ENCODE results near the gene GOLGA6L7.
"Not testable (repeated sequence)": the region's sequence is repeated elsewhere in the genome, so short reads cannot be mapped to it uniquely, and the experiment has no call there.

Gene GOLGA6L7

GRCh38 chr15:28853654-28854053 is 5.2 kb upstream of the GOLGA6L7 start:
- intact Hi-C loops (cut with DNase I); DNase-seq: not testable (repeated sequence)

- intact Hi-C loops (cut with DNase I); DNase-seq: not testable (repeated sequence)
Observed at GRCh38 chr15:28849766-28850165, 1.3 kb upstream of the GOLGA6L7 start.

- intact Hi-C loops (cut with DNase I); DNase-seq: not testable (repeated sequence)
Observed at GRCh38 chr15:28849271-28849670, 827 bp upstream of the GOLGA6L7 start.

- intact Hi-C loops (cut with DNase I); DNase-seq: not testable (repeated sequence)
Observed at GRCh38 chr15:28847959-28848358, 485 bp downstream of the GOLGA6L7 start.

GRCh38 chr15:28847247-28847646 is 1.2 kb downstream of the GOLGA6L7 start:
- intact Hi-C loops (cut with DNase I); DNase-seq: not testable (repeated sequence)

- DNase-seq; intact Hi-C loops (cut with DNase I): not testable (repeated sequence)
Observed at GRCh38 chr15:28844147-28844546, 4.3 kb downstream of the GOLGA6L7 start.

- intact Hi-C loops (cut with DNase I): not testable (repeated sequence)
Observed at GRCh38 chr15:28843520-28843919, 4.9 kb downstream of the GOLGA6L7 start.

GRCh38 chr15:28842210-28842609 is 6.2 kb downstream of the GOLGA6L7 start:
- intact Hi-C loops (cut with DNase I): not testable (repeated sequence)

More at GRCh38 chr15:28843520-28843919, 4.9 kb downstream of the GOLGA6L7 start:
- not testable (repeated sequence) for DNase-seq

GRCh38 chr15:28840285-28840684 is 8.2 kb downstream of the GOLGA6L7 start:
- DNase-seq; intact Hi-C loops (cut with DNase I): not testable (repeated sequence)

More at GRCh38 chr15:28842210-28842609, 6.2 kb downstream of the GOLGA6L7 start:
- DNase-seq: not testable (repeated sequence)

GRCh38 chr15:28834957-28835585 is 13.4 kb downstream of the GOLGA6L7 start:
- intact Hi-C loops (cut with DNase I); DNase-seq: not testable (repeated sequence)

GRCh38 chr15:28831897-28832587 is 16.4 kb downstream of the GOLGA6L7 start:
- peak; percentile 77 to 96 (median 90) for DNase-seq
- intact Hi-C loops (cut with DNase I): not testable (repeated sequence)

- intact Hi-C loops (cut with DNase I); DNase-seq: not testable (repeated sequence)
Observed at GRCh38 chr15:28821420-28821819, 27.0 kb downstream of the GOLGA6L7 start.

- intact Hi-C loops (cut with DNase I): not testable (repeated sequence)
Observed at GRCh38 chr15:28819930-28820295, 28.5 kb downstream of the GOLGA6L7 start.

GRCh38 chr15:28819019-28819929 is 29.2 kb downstream of the GOLGA6L7 start:
- intact Hi-C loops (cut with DNase I); DNase-seq: not testable (repeated sequence)

More at GRCh38 chr15:28819930-28820295, 28.5 kb downstream of the GOLGA6L7 start:
- not testable (repeated sequence) for DNase-seq

GRCh38 chr15:28818168-28818567 is 30.3 kb downstream of the GOLGA6L7 start:
- intact Hi-C loops (cut with DNase I): not testable (repeated sequence)

GRCh38 chr15:28814059-28814458 is 34.4 kb downstream of the GOLGA6L7 start:
- intact Hi-C loops (cut with DNase I); DNase-seq: not testable (repeated sequence)

More at GRCh38 chr15:28818168-28818567, 30.3 kb downstream of the GOLGA6L7 start:
- DNase-seq: not testable (repeated sequence)

GRCh38 chr15:28813392-28813791 is 35.1 kb downstream of the GOLGA6L7 start:
- DNase-seq; intact Hi-C loops (cut with DNase I): not testable (repeated sequence)

GRCh38 chr15:28811852-28812550 is 36.4 kb downstream of the GOLGA6L7 start:
- DNase-seq; intact Hi-C loops (cut with DNase I): not testable (repeated sequence)
